Measurements from ENCODE around the gene PTPRN2. TPM values are rescaled to one million over a fixed set of nuclear protein-coding genes. Genes with fewer than 3 reads are reported as not detected.

Gene PTPRN2
- total RNA-seq, 5 donors from 2014 or later (not counting 1 experiment from before 2014, with no cell fraction given) = 0.60 to 1.7 (median 0.82) TPM

- DNase-seq = no peak
- Mint-ChIP-seq H3K4me3 (no peak overlapping the region), H3K9me3 (peaks cover 0 to 8% (median 0%) of the 10 kb centered on the region in 3 donors), H3K4me1 (no peaks in the 10 kb centered on the region), H3K27me3 (peaks cover 3% of the 10 kb centered on the region in 2 donors), H3K36me3 (no peaks in the 10 kb centered on the region), H3K27ac (no peak overlapping the region)
- ChIA-PET POLR2A (no interaction called here), CTCF (no interaction called here)
- ATAC-seq (replicated peaks in 1 of 4) = no peak
- no peaks in the 10 kb centered on the region for H3K36me3 ChIP-seq (ENCODE audit: control insufficient read depth in 2 of 2, extremely low read depth in 1 of 2, insufficient read depth in 1 of 2, low read length in 1 of 2)
- no peak overlapping the region for H3K27ac ChIP-seq (ENCODE audit: low read length)
- no peaks in the 10 kb centered on the region for H3K9me3 ChIP-seq
- H3K4me3 ChIP-seq (ENCODE audit: control insufficient read depth in 1 of 2, extremely low read depth in 1 of 2, low read length in 1 of 2) = no peak overlapping the region
- H3K4me1 ChIP-seq (ENCODE audit: control insufficient read depth in 1 of 2, extremely low read depth in 1 of 2, insufficient read depth in 2 of 2, low read length in 2 of 2) = no peaks in the 10 kb centered on the region
- peaks cover 0 to 10% of the 10 kb centered on the region in 2 experiments for H3K27me3 ChIP-seq (replicated peaks in 1 of 2; ENCODE audit: control insufficient read depth in 2 of 2, extremely low read depth in 1 of 2, insufficient read depth in 2 of 2, low read length in 1 of 2)
- 84% methylated on average over 14 of the region's 14 CpGs for WGBS (ENCODE audit: insufficient coverage)
These were observed 222.4 kb downstream of the PTPRN2 start for GRCh38 chr7:158365267-158365666.

- H3K36me3 Mint-ChIP-seq = no peaks in the 10 kb centered on the region
- WGBS (ENCODE audit: insufficient coverage) = 85% methylated on average over 4 of the region's 8 CpGs
- H3K4me1 Mint-ChIP-seq = no peaks in the 10 kb centered on the region
- Histone ChIP-seq H3K36me3 (ENCODE audit: control insufficient read depth in 2 of 2, extremely low read depth in 1 of 2, insufficient read depth in 1 of 2, low read length in 1 of 2) (no peaks in the 10 kb centered on the region), H3K27ac (ENCODE audit: low read length) (no peak overlapping the region), H3K9me3 (no peaks in the 10 kb centered on the region), H3K27me3 (replicated peaks in 1 of 2; ENCODE audit: control insufficient read depth in 2 of 2, extremely low read depth in 1 of 2, insufficient read depth in 2 of 2, low read length in 1 of 2) (peaks cover 0 to 7% of the 10 kb centered on the region in 2 experiments), H3K4me3 (ENCODE audit: control insufficient read depth in 1 of 2, extremely low read depth in 1 of 2, low read length in 1 of 2) (no peak overlapping the region), H3K4me1 (ENCODE audit: control insufficient read depth in 1 of 2, extremely low read depth in 1 of 2, insufficient read depth in 2 of 2, low read length in 2 of 2) (no peaks in the 10 kb centered on the region)
- H3K4me3 Mint-ChIP-seq = no peak overlapping the region
- ChIA-PET CTCF (no interaction called here), POLR2A (no interaction called here)
- no peak overlapping the region for H3K27ac Mint-ChIP-seq
- H3K27me3 Mint-ChIP-seq = peaks cover 3% of the 10 kb centered on the region in 2 donors
- peaks cover 0 to 8% (median 0%) of the 10 kb centered on the region in 3 donors for H3K9me3 Mint-ChIP-seq
- ATAC-seq (replicated peaks in 1 of 4) (no peak), DNase-seq (no peak)
These were observed 223.2 kb downstream of the PTPRN2 start for GRCh38 chr7:158364451-158364850.

- H3K4me1 Mint-ChIP-seq = no peaks in the 10 kb centered on the region
- H3K9me3 ChIP-seq = no peaks in the 10 kb centered on the region
- H3K27ac ChIP-seq (ENCODE audit: low read length) = no peak overlapping the region
- ChIA-PET POLR2A (no interaction called here), CTCF (no interaction called here)
- WGBS (ENCODE audit: insufficient coverage) = 88% methylated on average over 29 of the region's 40 CpGs
- ATAC-seq (replicated peaks in 1 of 4) (no peak), DNase-seq (no peak)
- H3K27me3 Mint-ChIP-seq = peaks cover 2 to 3% of the 10 kb centered on the region in 2 donors
- no peak overlapping the region for H3K4me3 ChIP-seq (ENCODE audit: control insufficient read depth in 1 of 2, extremely low read depth in 1 of 2, low read length in 1 of 2)
- H3K4me3 Mint-ChIP-seq = no peak overlapping the region
- H3K27ac Mint-ChIP-seq = no peak overlapping the region
- no peaks in the 10 kb centered on the region for H3K4me1 ChIP-seq (ENCODE audit: control insufficient read depth in 1 of 2, extremely low read depth in 1 of 2, insufficient read depth in 2 of 2, low read length in 2 of 2)
- H3K9me3 Mint-ChIP-seq = peaks cover 0 to 8% (median 0%) of the 10 kb centered on the region in 3 donors
- no peaks in the 10 kb centered on the region for H3K36me3 Mint-ChIP-seq
- no peaks in the 10 kb centered on the region for H3K36me3 ChIP-seq (ENCODE audit: control insufficient read depth in 2 of 2, extremely low read depth in 1 of 2, insufficient read depth in 1 of 2, low read length in 1 of 2)
- H3K27me3 ChIP-seq (replicated peaks in 1 of 2; ENCODE audit: control insufficient read depth in 2 of 2, extremely low read depth in 1 of 2, insufficient read depth in 2 of 2, low read length in 1 of 2) = peaks cover 0 to 11% of the 10 kb centered on the region in 2 experiments
These were observed 224.4 kb downstream of the PTPRN2 start for GRCh38 chr7:158362912-158363905.

- Mint-ChIP-seq H3K4me3 (no peak overlapping the region), H3K36me3 (no peaks in the 10 kb centered on the region), H3K4me1 (no peaks in the 10 kb centered on the region), H3K9me3 (peaks cover 0 to 8% (median 0%) of the 10 kb centered on the region in 3 donors), H3K27ac (peak overlapping the region in 1 of 2 donors; percentile 11), H3K27me3 (peaks cover 4 to 6% of the 10 kb centered on the region in 2 donors)
- Histone ChIP-seq H3K4me1 (ENCODE audit: control insufficient read depth in 1 of 2, extremely low read depth in 1 of 2, insufficient read depth in 2 of 2, low read length in 2 of 2) (no peaks in the 10 kb centered on the region), H3K36me3 (ENCODE audit: control insufficient read depth in 2 of 2, extremely low read depth in 1 of 2, insufficient read depth in 1 of 2, low read length in 1 of 2) (no peaks in the 10 kb centered on the region), H3K27ac (ENCODE audit: low read length) (no peak overlapping the region), H3K4me3 (ENCODE audit: control insufficient read depth in 1 of 2, extremely low read depth in 1 of 2, low read length in 1 of 2) (no peak overlapping the region), H3K9me3 (no peaks in the 10 kb centered on the region), H3K27me3 (replicated peaks in 1 of 2; ENCODE audit: control insufficient read depth in 2 of 2, extremely low read depth in 1 of 2, insufficient read depth in 2 of 2, low read length in 1 of 2) (peaks cover 0 to 18% of the 10 kb centered on the region in 2 experiments)
- DNase-seq (no peak), ATAC-seq (replicated peaks in 1 of 4) (no peak)
- 85% methylated on average over 3 of the region's 8 CpGs for WGBS (ENCODE audit: insufficient coverage)
- ChIA-PET POLR2A (no interaction called here), CTCF (no interaction called here)
These were observed 225.6 kb downstream of the PTPRN2 start for GRCh38 chr7:158362001-158362400.

GRCh38 chr7:158361326-158361946, 226.2 kb downstream of the PTPRN2 start:
- ATAC-seq (replicated peaks in 1 of 4) = no peak
- 82% methylated on average over 7 of the region's 8 CpGs for WGBS (ENCODE audit: insufficient coverage)
- H3K27ac Mint-ChIP-seq = no peak overlapping the region
- Histone ChIP-seq H3K4me1 (ENCODE audit: control insufficient read depth in 1 of 2, extremely low read depth in 1 of 2, insufficient read depth in 2 of 2, low read length in 2 of 2) (no peaks in the 10 kb centered on the region), H3K27me3 (replicated peaks in 1 of 2; ENCODE audit: control insufficient read depth in 2 of 2, extremely low read depth in 1 of 2, insufficient read depth in 2 of 2, low read length in 1 of 2) (peaks cover 0 to 16% of the 10 kb centered on the region in 2 experiments), H3K36me3 (ENCODE audit: control insufficient read depth in 2 of 2, extremely low read depth in 1 of 2, insufficient read depth in 1 of 2, low read length in 1 of 2) (no peaks in the 10 kb centered on the region), H3K9me3 (no peaks in the 10 kb centered on the region), H3K27ac (ENCODE audit: low read length) (no peak overlapping the region), H3K4me3 (ENCODE audit: control insufficient read depth in 1 of 2, extremely low read depth in 1 of 2, low read length in 1 of 2) (no peak overlapping the region)
- H3K9me3 Mint-ChIP-seq = peaks cover 0 to 9% (median 0%) of the 10 kb centered on the region in 3 donors
- no peaks in the 10 kb centered on the region for H3K36me3 Mint-ChIP-seq
- H3K27me3 Mint-ChIP-seq = peaks cover 7 to 9% of the 10 kb centered on the region in 2 donors
- ChIA-PET CTCF (no interaction called here), POLR2A (no interaction called here)
- DNase-seq = no peak
- no peak overlapping the region for H3K4me3 Mint-ChIP-seq
- no peaks in the 10 kb centered on the region for H3K4me1 Mint-ChIP-seq

- H3K36me3 Mint-ChIP-seq = no peaks in the 10 kb centered on the region
- H3K4me3 Mint-ChIP-seq = no peak overlapping the region
- WGBS (ENCODE audit: insufficient coverage) = 100% methylated on average over 4 of the region's 16 CpGs
- no peak overlapping the region for H3K4me3 ChIP-seq (ENCODE audit: control insufficient read depth in 1 of 2, extremely low read depth in 1 of 2, low read length in 1 of 2)
- H3K27me3 ChIP-seq (replicated peaks in 1 of 2; ENCODE audit: control insufficient read depth in 2 of 2, extremely low read depth in 1 of 2, insufficient read depth in 2 of 2, low read length in 1 of 2) = peaks cover 0 to 21% of the 10 kb centered on the region in 2 experiments
- no peaks in the 10 kb centered on the region for H3K4me1 ChIP-seq (ENCODE audit: control insufficient read depth in 1 of 2, extremely low read depth in 1 of 2, insufficient read depth in 2 of 2, low read length in 2 of 2)
- H3K9me3 ChIP-seq = no peaks in the 10 kb centered on the region
- ChIA-PET POLR2A (no interaction called here), CTCF (no interaction called here)
- H3K27ac ChIP-seq (ENCODE audit: low read length) = no peak overlapping the region
- H3K27me3 Mint-ChIP-seq = peaks cover 11 to 14% of the 10 kb centered on the region in 2 donors
- no peak overlapping the region for H3K27ac Mint-ChIP-seq
- DNase-seq = no peak
- H3K4me1 Mint-ChIP-seq = no peaks in the 10 kb centered on the region
- no peak for ATAC-seq (replicated peaks in 1 of 4)
- H3K9me3 Mint-ChIP-seq = peaks cover 10 to 15% (median 12%) of the 10 kb centered on the region in 3 donors
- no peaks in the 10 kb centered on the region for H3K36me3 ChIP-seq (ENCODE audit: control insufficient read depth in 2 of 2, extremely low read depth in 1 of 2, insufficient read depth in 1 of 2, low read length in 1 of 2)
These were observed 228.5 kb downstream of the PTPRN2 start for GRCh38 chr7:158358926-158359645.
